Fibroblast of peridontal ligament (primary cell): ENCODE data around the gene NMB.

Experiments used
- DNase-seq: peaks from one replicate; pipeline ENCODE4 v3.0.0-alpha.2; 2010; ENCODE audit errors: extremely low read depth

The NMB gene

DNA sequence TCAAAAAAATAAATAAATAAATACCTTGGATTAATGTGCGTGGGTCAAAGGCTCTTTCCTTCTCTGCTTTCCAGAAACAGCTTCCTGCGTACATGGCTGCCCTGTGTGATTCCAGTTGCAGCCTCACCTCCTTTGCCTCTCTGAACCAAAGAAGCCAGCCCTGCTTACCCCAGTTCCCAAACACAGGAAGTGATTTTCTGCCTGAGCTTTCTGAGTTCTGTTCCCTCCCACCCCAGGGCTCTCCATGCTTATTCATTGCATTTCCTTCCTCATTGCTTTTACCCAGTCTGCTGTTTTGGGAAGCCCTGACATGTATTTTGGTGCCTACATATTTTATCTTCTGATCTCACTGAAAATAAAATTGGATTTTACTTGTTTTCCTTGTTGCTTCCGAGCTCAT lies 41.8 kb downstream of the NMB start:
- no peak for DNase-seq

DNA sequence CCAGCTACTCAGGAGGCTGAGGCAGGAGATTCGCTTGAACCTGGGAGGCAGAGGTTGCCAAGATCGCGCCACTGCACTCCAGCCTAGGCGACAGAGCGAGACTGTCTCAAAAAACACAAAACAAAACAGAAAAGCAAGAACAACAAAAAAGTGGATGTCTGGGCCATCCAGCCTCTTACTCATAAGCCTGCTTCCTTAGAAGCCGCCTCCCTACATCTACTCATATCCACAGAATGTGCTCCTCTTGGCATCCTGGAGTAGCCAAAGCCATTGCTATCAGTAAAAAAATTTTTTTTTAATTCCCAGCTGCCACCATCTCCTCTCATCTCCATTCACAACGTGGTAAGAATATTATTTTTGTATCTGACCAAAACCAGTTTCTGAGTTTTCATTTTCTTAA lies 46.4 kb downstream of the NMB start:
- DNase-seq, result no peak

DNA sequence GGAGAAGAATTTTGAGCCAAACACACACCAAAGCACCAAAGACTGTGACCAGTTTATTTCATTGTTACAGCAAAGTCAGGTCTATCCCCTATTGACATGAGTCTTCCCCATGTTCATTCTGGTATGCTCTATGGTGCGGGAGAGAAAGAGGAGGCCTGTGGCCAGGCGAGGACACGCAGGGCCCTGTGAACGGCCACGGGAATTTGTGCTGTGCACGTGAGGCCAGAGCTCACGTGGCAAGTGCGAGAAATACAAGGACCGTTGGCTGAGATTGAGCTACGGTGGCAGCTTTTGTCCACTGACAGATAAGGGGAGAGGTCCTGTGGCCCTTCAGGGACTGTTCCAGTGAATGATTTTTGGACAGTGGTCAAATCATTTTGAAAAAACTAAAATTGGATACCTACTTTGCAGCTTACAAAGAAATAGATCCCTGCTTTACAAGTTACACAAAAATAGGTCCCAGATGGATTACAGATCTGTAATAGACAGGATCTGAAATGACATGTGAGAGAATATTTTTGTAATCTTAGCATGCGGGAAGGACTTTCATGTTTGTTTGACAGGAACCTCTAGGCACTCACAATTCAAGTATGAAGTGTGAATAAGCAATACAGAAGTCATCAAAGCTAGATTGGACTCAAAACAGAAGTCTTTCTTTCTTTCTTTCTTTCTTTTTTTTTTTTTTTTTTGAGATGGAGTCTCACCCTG lies 48.0 kb downstream of the NMB start:
- DNase-seq, result no peak

DNA sequence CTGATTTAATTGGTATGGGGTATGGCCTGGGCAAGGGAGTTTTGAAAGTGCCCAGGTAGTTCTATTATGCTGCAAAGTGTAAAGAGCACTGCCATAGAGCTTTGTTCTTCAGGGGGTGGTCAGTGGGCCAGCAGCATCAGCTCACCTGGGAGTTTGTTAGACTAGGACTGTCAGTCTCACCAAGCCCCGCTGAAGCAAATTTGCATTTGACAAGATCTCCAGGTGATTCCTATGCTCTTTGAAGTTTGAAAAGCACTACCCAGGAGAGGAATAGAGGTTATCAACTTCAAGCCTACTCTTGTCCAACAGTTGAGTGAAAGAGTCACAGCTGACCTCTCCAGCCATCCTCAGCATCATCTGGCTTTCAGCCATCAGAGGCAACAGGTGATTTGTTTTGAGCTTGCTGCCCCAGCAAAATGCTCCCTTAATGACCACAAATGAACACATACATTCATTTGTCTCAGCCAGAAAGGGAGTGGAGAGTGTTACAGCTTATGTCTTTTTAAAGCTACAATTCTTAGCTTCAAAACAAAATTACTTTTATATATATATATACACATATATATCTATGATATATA lies 49.2 kb downstream of the NMB start:
- no peak for DNase-seq

DNA sequence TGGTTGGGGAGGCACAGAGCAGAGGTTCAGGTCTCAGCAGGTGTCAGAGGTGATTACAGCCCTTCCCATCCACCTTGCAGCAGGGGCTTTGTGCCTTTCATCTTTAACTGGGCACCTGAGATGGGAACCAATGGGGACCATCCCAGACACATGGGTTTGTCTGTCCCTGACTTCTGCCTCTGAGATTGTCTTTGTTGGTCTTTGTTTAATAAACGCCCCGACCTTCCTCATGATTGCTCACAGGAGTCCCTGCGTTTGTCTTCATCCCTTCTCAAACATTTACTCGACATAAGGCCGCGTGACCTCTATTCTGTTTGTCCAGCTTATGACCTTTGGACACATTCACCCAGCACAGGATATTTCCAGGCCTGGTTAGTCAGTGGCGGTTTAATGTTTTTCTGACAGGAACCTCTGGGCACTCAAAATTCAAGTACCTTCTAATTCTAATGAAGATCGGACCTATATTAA lies 51.3 kb downstream of the NMB start:
- DNase-seq, result no peak

DNA sequence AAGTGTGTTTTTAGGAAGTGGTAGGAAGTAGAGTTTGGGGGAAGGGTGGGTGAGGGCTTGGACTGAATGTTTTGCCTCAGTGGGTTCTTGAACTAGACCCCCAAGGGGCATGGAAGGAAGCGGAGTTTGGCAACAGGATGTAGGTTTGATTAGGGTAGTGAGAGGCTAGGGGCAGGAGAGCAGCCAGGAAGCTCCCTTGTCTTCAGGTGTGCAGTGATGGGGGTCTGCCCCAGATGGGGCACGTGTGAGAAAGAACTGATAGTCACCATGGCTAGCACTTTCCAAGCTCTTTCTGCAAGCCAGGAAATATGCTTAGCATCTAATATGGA lies 52.5 kb downstream of the NMB start:
- no peak for DNase-seq
